T1000 (cell line): ENCODE data around the gene ACKR3.

ENCODE experiments used
- DNase-seq: peaks from one replicate; lab custom pipeline; 2025; ENCODE audit warnings: mixed read lengths; lab: John Stamatoyannopoulos, UW

The ACKR3 gene

DNA sequence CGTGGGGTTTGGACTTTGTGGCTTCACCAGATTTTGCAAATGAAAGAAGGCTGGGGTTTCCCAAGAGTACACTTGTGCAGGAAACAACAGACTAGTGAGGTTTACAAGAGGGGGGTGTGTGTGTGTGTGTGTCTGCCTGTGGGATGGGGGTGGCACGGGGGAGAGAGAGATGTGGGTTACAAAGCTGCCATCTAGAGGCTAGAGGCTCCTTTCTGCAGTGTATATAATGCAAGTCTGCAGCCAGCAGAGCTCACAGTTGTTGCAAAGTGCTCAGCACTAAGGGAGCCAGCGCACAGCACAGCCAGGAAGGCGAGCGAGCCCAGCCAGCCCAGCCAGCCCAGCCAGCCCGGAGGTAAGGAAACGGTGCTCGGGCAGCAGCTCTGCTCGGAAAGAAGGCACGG lies at the start of gene ACKR3:
ACKR3 (plus strand) TSS at position 253 of the 401 bp plus-strand sequence. CDS start 10,641 bp downstream, outside the sequence.
- no peak for DNase-seq

- no peak for DNase-seq
Measured at GRCh38 chr2:236521556-236521955, 48.1 kb upstream of the ACKR3 start.

- DNase-seq: no peak
Measured at GRCh38 chr2:236523249-236523648, 46.4 kb upstream of the ACKR3 start.

GRCh38 chr2:236525411-236525997 lies 44.1 kb upstream of the ACKR3 start:
- no peak for DNase-seq

GRCh38 chr2:236526455-236527158 lies 43.0 kb upstream of the ACKR3 start:
- DNase-seq: no peak

- no peak for DNase-seq
Measured at GRCh38 chr2:236527159-236527630, 42.4 kb upstream of the ACKR3 start.

GRCh38 chr2:236529606-236530005 lies 40.0 kb upstream of the ACKR3 start:
- DNase-seq: no peak

DNA sequence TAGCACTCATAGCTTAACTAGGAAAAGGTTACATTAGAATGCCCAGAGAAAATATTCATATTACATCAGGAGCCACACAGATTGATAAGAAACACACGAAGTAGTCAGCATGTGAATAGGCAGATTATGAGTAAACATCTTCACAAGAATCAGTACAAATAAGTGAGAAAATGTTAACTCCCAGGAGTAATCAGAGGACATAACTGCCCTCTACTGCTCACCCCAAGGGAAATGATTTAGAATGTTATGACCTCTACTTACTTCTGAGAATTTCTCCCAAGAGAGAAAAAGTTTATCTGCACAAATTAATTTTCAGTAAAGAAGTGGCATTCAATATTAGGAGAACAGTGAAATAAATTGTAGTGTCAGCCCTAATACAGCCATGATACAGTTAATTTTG lies 39.1 kb upstream of the ACKR3 start:
- DNase-seq: no peak

- DNase-seq: no peak
Measured at GRCh38 chr2:236531195-236531594, 38.4 kb upstream of the ACKR3 start.

DNA sequence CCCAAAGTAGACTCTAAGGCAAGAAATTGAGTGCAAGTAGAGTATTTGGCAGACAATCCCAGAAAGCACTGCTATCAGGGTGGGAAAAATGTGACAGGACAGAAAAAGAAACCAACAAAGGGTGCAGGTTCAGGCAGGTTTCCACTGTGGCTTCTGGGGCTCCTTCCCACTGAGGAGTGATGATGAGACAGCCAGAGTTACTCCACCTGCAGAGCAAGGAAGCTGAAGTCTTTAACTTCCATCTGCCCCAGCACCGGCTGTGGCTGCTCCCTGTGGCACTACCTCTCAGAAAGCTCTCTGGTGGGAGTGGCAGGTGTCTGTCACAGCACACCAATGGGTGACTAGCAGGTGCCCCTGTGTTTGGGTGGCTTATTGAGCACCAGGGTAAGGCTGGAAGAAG lies 37.6 kb upstream of the ACKR3 start:
- no peak for DNase-seq

GRCh38 chr2:236533343-236533742 lies 36.3 kb upstream of the ACKR3 start:
- no peak for DNase-seq

DNA sequence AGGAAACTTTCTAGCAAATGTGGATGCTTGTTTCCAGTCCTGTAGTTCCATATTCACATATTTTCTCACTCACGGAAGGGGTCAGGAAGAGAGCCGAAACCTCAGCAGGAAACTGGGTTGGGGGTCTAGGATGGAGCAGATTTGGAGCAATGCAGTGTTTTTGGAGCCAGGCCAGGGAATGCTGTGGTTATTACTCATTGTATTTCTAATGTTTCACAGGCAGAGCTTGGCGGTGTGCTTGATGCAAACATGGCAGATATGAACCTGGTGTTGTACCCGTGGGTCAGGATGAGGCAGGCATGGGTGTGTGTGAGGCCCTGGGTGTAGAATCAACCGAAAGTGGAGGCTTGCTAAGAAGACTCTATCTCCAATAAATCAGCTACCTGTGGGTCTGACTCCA lies 34.6 kb upstream of the ACKR3 start:
- DNase-seq: peak; percentile 34

GRCh38 chr2:236536727-236537398 lies 32.8 kb upstream of the ACKR3 start:
- no peak for DNase-seq

DNA sequence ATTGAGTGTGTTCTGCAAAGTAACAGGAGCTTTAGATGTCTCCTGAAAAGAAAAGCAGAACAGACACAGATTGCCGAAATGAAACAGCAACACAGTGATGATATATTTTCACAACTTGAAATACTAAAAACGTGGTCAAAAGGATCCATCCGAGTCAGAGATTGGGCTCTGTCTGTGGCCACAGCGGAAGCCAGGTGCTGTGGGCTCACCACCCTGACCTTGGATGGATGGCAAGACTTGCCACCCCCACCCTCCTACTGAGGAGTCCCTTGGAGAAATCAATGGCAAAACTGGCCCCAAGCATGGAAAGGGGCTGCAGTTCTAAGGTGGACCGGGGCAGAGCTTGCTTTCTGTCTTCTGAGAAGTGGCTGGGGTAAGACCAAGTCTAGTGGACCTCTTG lies 31.4 kb upstream of the ACKR3 start:
- DNase-seq: no peak

DNA sequence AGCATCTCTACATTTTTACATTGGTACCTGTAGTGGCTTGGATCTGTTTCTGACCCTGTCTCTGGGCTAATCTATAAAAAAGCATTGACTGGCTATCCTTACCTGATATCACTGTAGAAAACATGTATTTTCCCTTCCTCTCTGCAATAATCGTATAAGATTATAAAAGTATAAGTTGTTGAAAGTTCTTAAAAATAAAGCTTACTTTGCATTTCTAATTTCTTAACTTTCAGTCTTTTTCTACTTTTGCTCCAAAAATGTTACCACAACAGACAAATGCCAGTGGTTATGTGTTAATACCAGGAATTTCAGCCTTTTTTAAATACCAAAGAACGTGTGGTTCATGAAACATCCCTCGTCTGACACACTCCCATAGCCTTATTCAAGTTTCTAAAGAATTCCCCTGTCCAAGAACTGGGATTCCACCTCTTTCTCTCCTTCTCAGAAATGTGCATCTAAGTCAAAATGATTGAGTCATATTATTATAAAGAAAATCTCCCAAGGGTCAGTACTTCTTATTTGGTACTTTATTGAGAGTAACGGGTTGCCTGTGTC lies 28.5 kb upstream of the ACKR3 start:
- no peak for DNase-seq

GRCh38 chr2:236544362-236544761 lies 25.3 kb upstream of the ACKR3 start:
- no peak for DNase-seq

- no peak for DNase-seq
Measured at GRCh38 chr2:236545248-236545658, 24.4 kb upstream of the ACKR3 start.

DNA sequence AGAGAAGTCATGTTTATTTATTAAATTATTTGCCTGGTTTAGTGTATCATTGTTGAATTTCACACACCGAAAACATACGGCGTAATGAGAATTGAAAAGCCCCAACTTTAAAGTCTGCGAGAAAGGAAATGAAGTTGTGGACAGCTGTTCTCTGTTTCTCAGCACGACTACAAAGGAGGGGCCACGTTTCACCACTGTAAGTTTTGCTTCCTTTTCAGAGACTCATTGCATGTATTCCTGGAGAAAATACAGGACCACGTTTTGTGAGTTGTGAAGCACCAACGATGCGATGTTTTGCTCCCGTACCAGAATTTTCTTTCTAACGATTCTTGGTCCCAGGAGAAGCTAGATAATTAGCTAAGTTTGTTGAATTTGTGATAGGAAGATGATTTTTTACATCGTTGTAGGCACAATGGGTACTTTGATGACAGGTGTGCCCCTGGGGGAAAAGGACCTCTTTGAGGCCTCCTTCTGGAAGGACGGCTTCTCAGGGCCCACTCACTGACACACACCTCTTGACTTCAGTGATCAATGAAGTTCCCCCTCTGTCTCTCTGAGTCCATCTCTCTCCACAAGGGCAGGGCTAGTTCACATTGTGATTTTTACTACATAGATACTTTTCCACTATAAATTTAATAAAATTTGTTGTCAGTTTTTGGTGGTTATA lies 23.7 kb upstream of the ACKR3 start:
- no peak for DNase-seq

DNA sequence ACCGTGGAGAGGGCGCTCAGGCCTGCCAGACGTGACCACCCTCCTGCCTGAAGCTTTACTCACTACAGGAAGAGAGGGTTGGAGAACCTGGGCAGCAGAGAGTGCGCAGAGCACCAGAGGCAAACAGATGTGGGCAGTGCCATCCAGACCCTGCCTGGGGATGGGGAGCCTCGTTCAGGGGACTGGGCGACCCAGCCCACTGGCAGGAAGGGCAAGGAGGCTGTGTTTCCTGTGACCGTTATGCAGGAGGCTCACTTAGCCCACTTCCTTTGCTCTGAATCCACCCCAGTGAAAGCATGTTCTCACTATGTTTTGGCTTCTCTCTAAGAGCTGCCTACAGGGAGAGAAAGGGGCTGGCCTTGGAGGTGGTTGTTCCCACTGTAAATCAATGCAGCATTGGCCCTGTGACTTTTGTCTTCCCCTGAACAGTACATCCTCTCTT lies 23.0 kb upstream of the ACKR3 start:
- no peak for DNase-seq

DNA sequence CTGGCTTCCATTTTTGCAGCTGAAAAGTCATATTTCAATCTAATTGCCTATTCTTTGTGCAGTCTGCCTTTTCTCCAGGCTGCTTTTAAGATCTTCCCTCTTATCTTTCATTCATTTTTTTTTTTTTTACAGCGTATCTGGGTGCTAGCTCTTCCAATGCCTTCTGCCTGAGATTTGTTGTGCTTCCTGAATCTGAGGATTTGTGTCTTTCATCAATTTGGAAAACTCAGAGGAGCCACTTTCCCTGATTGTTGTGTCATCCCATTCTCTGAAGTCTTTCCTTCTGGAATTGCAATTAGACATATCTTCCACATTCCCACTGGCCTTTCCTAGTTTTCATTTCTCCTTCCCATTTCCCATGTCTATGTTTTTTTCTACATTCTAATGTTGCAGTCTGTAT lies 21.9 kb upstream of the ACKR3 start:
- DNase-seq: no peak

DNA sequence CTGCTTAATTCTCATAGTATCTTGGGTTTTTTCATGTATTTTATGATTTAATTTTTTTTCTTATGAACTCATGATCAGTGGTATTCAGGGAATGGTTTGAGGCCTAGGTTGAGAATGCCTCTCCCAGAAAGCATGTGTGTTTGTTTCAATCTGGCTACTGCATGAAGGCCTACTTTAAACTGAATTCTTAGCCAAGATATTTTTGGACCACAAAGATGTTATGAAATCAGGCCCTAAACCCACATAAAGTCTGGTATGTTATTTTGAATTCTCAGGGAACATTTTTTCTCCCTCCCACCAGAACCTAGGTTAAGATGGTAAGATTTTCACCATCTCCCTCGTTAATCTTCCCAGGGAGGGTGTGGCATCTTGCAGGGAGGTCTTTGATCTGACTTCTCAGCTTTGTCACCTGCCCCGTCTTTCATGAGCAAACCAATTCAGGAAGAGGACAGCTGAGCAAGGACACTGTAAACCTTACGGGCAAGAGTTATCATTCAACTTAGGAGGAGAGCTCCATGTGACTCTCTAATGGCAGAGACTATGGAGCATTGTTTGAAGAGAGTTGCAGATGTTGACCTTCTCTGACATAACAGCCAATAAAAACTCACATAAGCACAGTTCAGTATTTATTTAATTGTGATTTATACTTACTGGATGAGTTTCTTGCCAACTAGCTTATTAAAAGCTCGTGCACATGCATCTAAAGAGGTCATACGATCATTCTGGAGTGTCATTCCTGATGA lies 21.3 kb upstream of the ACKR3 start:
- DNase-seq: no peak

GRCh38 chr2:236549165-236549564 lies 20.5 kb upstream of the ACKR3 start:
- DNase-seq: no peak
